Measurements from ENCODE around the gene SNRPB2. TPM values are rescaled to one million over a fixed set of nuclear protein-coding genes. Genes with fewer than 3 reads are reported as not detected.

The SNRPB2 gene
- total and polyA plus RNA-seq, 2 donors (not counting 3 experiments of a cell fraction or from before 2014, with no cell fraction given) = 43.7 to 76.0 TPM

DNA sequence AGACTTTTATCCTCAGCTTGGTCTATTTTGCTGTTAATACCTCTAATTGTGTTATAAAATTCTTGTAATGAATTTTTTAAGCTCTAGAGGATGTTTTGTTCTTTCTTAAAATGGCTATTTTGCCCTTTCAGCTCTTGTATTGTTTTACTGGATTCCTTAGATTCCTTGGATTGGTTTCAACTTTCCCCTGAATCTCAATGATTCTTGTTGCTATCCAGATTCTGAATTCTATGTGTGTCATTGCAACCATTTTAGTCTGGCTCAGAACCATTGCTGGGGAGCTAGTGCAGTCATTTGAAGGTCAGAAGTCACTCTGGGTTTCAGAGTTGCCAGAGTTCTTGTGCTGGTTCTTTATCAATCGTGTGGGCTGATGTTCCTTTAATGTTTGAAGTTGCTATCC, 55.4 kb downstream of the SNRPB2 start:
- Histone ChIP-seq H3K4me1 (ENCODE audit: control insufficient read depth, extremely low read depth, insufficient read depth, low read length) (no peaks in the 10 kb centered on the region), H3K79me2 (ENCODE audit: control insufficient read depth, insufficient read depth, low read length) (no peaks in the 10 kb centered on the region), H3K9ac (replicated peaks; ENCODE audit: extremely low read depth, insufficient read depth, low read length) (no peak overlapping the region), H3K27ac (ENCODE audit: insufficient read depth, low read depth, low read length) (no peak overlapping the region), H3K36me3 (ENCODE audit: control insufficient read depth in 2 of 2, extremely low read depth in 1 of 2, insufficient read depth in 2 of 2, low read length in 2 of 2) (no peaks in the 10 kb centered on the region), H3K9me1 (replicated peaks; ENCODE audit: control insufficient read depth, extremely low read depth, insufficient read depth, low read length) (no peaks in the 10 kb centered on the region), H2AFZ (ENCODE audit: low read depth, low read length) (no peak overlapping the region), H3K4me3 (replicated peaks in 1 of 3; ENCODE audit: insufficient read depth in 1 of 3, low read depth in 1 of 3, low read length in 3 of 3) (no peak overlapping the region), H3K9me3 (replicated peaks; ENCODE audit: control insufficient read depth, insufficient read depth, low read length) (no peaks in the 10 kb centered on the region), H3K27me3 (ENCODE audit: control insufficient read depth in 2 of 2, insufficient read depth in 2 of 2, low read length in 2 of 2) (no peaks in the 10 kb centered on the region), H4K20me1 (replicated peaks; ENCODE audit: control insufficient read depth, extremely low read depth, insufficient read depth, low read length) (no peaks in the 10 kb centered on the region), H3K4me2 (ENCODE audit: insufficient read depth, low read length) (no peak overlapping the region)
- DNase-seq (ENCODE audit: low read depth, low spot score) = peak; percentile 30
- TF ChIP-seq JUN (IDR thresholded peaks at IDR 0.05; ENCODE audit: borderline replicate concordance, insufficient read depth, insufficient read length, low read depth) (no peak), POLR2AphosphoS5 (IDR thresholded peaks at IDR 0.05; ENCODE audit: insufficient read depth, low read depth, low read length) (no peak), EZH2 (IDR thresholded peaks at IDR 0.05; ENCODE audit: borderline replicate concordance, low read depth, low read length, severe bottlenecking) (no peak), GATA2 (IDR thresholded peaks at IDR 0.05; ENCODE audit: insufficient read depth, insufficient read length, low read depth, low read length) (no peak), FOS (IDR thresholded peaks at IDR 0.05; ENCODE audit: borderline replicate concordance, insufficient read depth, low read length) (no peak), MYC (IDR thresholded peaks at IDR 0.05; ENCODE audit: low read depth, low read length) (no peak), POLR2A (IDR thresholded peaks at IDR 0.05; ENCODE audit: low read depth, low read length) (no peak)
- TF ChIP-seq, protein P1, sequence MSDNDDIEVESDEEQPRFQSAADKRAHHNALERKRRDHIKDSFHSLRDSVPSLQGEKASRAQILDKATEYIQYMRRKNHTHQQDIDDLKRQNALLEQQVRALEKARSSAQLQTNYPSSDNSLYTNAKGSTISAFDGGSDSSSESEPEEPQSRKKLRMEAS (IDR thresholded peaks at IDR 0.05; ENCODE audit: insufficient read depth, insufficient read length) = no peak
- TF ChIP-seq, protein P2, sequence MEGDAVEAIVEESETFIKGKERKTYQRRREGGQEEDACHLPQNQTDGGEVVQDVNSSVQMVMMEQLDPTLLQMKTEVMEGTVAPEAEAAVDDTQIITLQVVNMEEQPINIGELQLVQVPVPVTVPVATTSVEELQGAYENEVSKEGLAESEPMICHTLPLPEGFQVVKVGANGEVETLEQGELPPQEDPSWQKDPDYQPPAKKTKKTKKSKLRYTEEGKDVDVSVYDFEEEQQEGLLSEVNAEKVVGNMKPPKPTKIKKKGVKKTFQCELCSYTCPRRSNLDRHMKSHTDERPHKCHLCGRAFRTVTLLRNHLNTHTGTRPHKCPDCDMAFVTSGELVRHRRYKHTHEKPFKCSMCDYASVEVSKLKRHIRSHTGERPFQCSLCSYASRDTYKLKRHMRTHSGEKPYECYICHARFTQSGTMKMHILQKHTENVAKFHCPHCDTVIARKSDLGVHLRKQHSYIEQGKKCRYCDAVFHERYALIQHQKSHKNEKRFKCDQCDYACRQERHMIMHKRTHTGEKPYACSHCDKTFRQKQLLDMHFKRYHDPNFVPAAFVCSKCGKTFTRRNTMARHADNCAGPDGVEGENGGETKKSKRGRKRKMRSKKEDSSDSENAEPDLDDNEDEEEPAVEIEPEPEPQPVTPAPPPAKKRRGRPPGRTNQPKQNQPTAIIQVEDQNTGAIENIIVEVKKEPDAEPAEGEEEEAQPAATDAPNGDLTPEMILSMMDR (IDR thresholded peaks at IDR 0.05; ENCODE audit: extremely low read depth in 1 of 2, insufficient read depth in 1 of 2, low read depth in 1 of 2, low read length in 2 of 2) = no peak
- BruUV-seq (replicated peaks) = no TSS peak
- no peak for FAIRE-seq
- dilution Hi-C loops (cut with MboI; ENCODE audit: extremely low pct_ligation_motif_present, low sequenced_read_pairs) = no loop called here
- CTCF ChIA-PET = interaction anchor here (0.7 to 1.2 kb wide), 3 partner anchors 19 to 309 kb away, joined by 3 to 4 read pairs (median 3); no protein-coding TSS in a partner anchor
- intact Hi-C loops (cut with micrococcal nuclease) = no loop called here
- POLR2A ChIA-PET = no interaction called here

Small RNA genes within 50 kb of the gene (small RNA-seq; reads per million reads assigned to genes)
- gene AL135938.1 (ENCODE audit: insufficient read depth, insufficient read length, low read depth, low replicate concordance) = not detected

Other genes starting within 250 kb of the SNRPB2 start
- gene KIF16B, start 156.6 kb upstream of the SNRPB2 start, total RNA-seq = 5.1 and 8.8 TPM in 2 replicates
- 2.3 and 2.9 TPM in 2 replicates for gene KIF16B, start 156.6 kb upstream of the SNRPB2 start, polyA plus RNA-seq
- not detected in 2 replicates for gene OTOR, start 18.3 kb downstream of the SNRPB2 start, total RNA-seq
- gene OTOR, start 18.3 kb downstream of the SNRPB2 start, polyA plus RNA-seq = not detected in 2 replicates